GM21825 (cell line): ENCODE data around the gene CRYZ.
"Not testable (repeated sequence)": the region's sequence is repeated elsewhere in the genome, so short reads cannot be mapped to it uniquely, and the experiment has no call there.

Experiments used
- ATAC-seq: cut with Tn5 transposase; IDR thresholded peaks from one replicate; pipeline ENCODE4 v1.9.1; 2021; ENCODE audit warnings: mild to moderate bottlenecking, moderate library complexity; ENCODE audit not compliant: unreplicated experiment

CRYZ gene

DNA sequence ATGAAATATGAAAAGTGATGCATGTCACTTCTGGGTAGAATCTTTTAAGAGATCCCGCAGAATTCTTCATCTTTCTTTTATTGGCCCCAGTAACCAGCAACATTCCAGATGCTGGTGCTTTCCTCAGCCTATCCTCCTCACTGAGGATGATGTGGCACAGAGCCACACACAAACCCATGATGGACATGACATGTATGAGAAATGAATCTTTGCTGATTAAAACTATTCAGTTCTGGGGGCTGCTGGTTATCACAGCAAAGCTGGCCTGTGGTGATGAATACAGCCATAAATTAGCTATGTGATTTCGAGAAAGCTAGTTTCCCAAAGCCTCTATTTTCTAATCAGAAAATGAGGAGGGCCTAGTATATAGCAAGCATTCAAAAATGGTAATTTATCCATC is 51.0 kb downstream of the CRYZ start:
- peak; percentile 11 for ATAC-seq

DNA sequence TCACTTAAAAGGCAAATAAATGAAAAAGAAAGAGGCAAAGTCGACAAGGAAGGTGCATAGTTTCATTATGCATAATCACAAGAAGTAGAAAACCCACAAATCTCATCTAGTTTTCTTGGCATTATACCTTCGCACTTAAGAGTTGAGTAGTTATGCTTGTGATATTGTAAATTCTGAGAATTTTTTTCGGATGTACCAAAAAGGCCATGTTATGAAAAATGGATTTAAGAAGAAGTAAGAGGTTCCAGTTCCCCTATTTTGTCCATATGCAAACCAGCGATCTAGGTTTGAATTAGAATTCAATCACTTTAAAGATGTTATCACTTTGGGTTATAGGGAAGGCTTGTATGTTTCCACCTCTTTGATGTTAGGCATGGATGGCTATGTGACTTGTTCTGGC is 51.4 kb downstream of the CRYZ start:
- ATAC-seq = peak; percentile 87

DNA sequence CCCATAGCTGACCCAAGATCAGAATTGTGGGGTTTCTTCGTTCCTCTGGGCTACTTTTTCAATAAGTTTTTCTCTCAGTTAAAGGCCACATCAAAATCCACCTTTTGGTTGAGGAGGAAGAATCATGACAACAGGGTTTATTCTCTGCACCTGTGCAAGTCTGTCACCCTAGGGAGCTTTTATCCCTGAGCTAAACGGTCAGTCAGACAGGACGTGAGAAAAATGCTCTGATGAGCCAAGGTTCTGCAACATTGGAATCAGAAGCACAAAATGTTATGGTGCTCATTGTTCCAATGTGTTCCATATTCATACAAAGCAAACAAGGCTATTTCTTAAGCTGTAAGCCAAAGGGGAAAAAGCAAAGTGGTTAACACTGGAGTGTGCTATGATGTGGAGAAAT is 51.8 kb downstream of the CRYZ start:
- no peak for ATAC-seq

DNA sequence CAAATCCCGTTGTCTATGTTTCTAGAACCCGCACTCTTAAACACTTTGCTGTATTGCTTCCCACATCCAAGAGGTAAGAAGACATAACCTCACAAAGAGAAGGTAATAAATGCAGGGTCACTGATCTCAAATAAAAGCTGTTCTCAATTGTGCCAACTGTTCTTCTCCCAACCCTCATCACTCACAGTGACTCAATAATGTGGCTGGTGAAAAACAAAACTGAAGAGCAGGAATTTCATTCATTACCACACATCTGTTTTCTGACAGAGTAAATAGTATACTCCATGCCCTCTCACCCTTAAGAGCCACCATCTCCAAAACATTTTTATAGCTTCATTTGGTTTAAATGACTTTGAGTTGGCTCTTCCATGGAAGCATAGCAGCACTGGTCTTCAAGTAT is 53.0 kb downstream of the CRYZ start:
- no peak for ATAC-seq

DNA sequence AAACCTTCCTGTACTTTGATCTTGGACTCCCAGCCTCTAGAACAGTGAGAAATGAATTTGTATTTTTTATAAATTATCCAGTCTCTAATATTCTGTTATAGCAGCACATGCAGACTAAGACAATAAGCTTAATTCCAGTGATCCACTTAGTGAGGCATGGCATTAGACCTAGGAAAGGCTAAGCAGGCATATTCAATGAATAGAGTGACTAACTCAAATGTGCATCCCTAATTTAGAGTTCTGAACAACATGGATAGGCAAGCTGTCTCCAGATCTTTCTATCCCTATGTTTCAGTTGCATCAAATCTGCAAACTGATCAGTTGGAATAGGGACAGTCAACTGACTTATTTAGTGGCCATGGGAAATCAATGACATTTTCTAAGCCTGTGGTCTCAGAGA is 54.9 kb downstream of the CRYZ start:
- no peak for ATAC-seq

DNA sequence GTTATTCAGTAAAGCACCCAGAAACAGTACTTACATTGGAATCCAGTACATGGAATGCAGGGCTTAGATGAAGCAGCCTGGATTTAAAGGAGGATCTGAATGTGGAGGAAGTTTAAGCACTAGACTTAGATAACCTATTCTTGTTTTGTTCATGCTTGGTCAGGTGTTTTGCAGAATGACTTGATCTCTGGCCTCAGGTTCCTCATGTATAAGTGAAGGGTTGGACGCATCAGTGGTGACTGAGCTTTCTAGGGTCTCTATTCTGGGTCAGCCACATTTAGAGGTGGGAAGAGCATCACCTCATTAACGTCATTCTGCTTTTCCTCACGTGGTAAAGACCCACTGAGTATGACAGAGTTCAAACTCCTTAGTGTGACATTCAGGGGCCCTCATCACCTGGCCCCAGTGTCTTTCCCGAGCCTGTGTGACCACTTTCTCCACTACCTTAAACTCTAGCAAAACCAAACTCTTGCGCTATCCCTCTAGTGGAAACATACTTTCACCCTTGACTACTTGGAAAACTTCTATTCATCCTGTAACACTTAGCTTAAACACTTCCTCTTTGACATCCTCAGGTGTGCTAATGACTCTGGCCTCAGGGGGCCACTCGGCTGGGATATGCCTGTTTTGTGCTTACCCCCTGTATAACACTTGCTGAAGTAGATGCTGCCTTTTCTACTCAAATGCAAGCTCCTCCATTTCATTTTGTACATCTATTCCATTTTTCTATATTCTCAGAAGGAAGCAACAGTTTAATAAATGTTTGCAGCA is 58.4 kb downstream of the CRYZ start:
- no peak for ATAC-seq

DNA sequence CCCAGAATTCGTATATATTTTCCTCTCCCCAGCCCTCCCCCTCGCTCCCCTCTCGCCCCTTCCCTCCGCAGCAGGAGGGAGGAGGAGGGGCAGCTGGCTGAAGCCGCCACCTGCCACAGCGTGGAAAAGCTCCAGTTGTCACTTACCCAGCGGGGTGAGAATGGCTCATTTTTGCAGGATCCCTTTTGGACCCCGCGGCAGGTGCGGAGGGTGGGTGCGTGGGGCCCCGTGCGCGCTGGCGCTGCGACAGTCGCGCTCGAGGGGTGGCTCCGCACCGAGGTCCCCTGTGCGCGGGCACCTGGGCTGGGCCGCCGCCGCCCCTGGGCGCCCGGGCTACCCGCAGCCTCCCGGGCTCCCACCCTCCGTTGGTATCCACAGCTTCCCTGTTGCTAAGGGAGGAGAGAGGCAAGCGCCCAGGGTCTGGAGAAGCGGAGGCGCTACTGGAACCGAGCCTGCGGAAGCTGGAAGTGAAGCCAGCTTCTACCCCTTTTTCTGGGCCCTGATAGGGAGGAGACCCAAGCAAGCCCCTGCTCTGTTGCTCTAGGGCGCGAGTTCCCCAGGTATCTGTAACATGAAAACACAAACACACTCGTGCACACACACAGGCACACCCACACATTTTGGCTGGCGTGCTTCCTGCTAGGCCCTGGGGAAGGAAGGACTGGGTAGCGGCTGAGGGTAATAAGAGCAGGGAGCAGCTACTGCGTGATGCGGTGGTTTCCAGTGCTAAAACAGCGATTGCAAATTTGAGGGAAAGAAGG is 59.3 kb downstream of the CRYZ start, which contains the start of gene ERICH3:
Gene ERICH3, minus strand, starts transcription at position 442 of the 761 bp plus-strand sequence. Its CDS starts 273 bp downstream, at position 169.
- ATAC-seq = peak; percentile 48

DNA sequence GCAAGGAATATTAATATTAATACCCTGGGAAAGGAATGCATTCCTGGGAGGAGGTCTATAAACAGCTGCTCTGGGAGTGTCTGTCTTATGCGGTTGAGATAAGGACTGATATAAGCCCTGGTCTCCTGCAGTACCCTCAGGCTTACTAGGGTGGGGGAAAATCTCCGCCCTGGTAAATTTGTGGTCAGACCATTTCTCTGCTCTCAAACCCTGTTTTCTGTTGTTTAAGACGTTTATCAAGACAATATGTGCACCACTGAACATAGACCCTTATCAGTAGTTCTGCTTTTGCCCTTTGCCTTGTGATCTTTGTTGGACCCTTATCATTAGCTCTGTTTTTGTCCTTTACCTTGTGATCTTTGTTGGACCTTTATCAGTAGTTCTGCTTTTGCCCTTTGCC is 62.0 kb downstream of the CRYZ start:
- not testable (repeated sequence) for ATAC-seq
